Measurements from ENCODE around the gene KRTAP9-6.

The KRTAP9-6 gene

DNA sequence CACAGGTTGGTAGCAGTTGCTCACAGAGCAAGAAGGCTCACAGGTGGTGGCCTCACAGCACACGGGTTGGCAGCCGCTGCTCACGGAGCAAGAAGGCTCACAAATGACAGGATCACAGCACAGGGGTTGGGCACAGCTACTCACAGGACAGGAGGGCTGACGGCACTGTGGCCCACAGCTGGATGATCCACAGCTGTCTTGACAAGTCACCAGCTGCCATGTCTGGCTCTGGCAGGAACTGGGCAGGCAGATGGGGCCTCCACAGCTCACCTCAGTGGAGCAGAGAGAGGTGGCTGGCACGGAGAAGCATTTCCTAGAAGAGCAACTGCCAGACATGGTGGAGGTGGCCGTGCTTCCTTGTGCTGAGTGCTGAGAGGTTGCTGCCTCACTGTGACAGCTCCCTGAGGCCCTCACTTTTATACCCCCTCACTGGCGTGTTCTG, 43.8 kb downstream of the KRTAP9-6 start, which contains the start of gene KRTAP16-1:
TSS of gene KRTAP16-1 (minus strand) at position 392 of the 442 bp plus-strand sequence. CDS start at position 336, 56 bp downstream.
- Histone ChIP-seq H3K27ac (ENCODE audit: low read depth, low read length) (no peak within 1 kb of the TSS), H3K4me3 (ENCODE audit: low read length) (no peak within 1 kb of the TSS), H3K27me3 (ENCODE audit: control insufficient read depth, insufficient read depth, low read length) (no peaks in the 10 kb centered on the region), H3K9ac (ENCODE audit: low read length) (no peak within 1 kb of the TSS), H3K4me1 (ENCODE audit: control insufficient read depth, insufficient read depth, low read length) (no peaks in the 10 kb centered on the region), H3K36me3 (ENCODE audit: control insufficient read depth, insufficient read depth, low read length) (no peaks in the 10 kb centered on the region)

GRCh38 chr17:41311111-41311510, 45.9 kb downstream of the KRTAP9-6 start:
- Histone ChIP-seq H3K36me3 (ENCODE audit: control insufficient read depth, insufficient read depth, low read length) (no peaks in the 10 kb centered on the region), H3K9ac (ENCODE audit: low read length) (no peak overlapping the region), H3K27ac (ENCODE audit: low read depth, low read length) (no peak overlapping the region), H3K27me3 (ENCODE audit: control insufficient read depth, insufficient read depth, low read length) (no peaks in the 10 kb centered on the region), H3K4me3 (ENCODE audit: low read length) (no peak overlapping the region), H3K4me1 (ENCODE audit: control insufficient read depth, insufficient read depth, low read length) (no peaks in the 10 kb centered on the region)

GRCh38 chr17:41315204-41315794, 50.1 kb downstream of the KRTAP9-6 start, which contains the start of gene KRTAP17-1:
Gene KRTAP17-1, minus strand, starts transcription at chr17:41315710. Its CDS starts 60 bp downstream, at chr17:41315650.
- H3K9ac ChIP-seq (ENCODE audit: low read length) = no peak within 1 kb of the TSS
- H3K36me3 ChIP-seq (ENCODE audit: control insufficient read depth, insufficient read depth, low read length) = no peaks in the 10 kb centered on the region
- H3K4me3 ChIP-seq (ENCODE audit: low read length) = no peak within 1 kb of the TSS
- no peaks in the 10 kb centered on the region for H3K27me3 ChIP-seq (ENCODE audit: control insufficient read depth, insufficient read depth, low read length)
- no peaks in the 10 kb centered on the region for H3K4me1 ChIP-seq (ENCODE audit: control insufficient read depth, insufficient read depth, low read length)
- H3K27ac ChIP-seq (ENCODE audit: low read depth, low read length) = no peak within 1 kb of the TSS
